A204.1 (cell line): Measurements from ENCODE around the gene TRPM5.

Experiments used
- FAIRE-seq: peaks from 2 replicates; lab custom pipeline; 2012; peaks lifted over from hg19 to GRCh38; lab: Jason Lieb, UNC

Gene TRPM5

DNA sequence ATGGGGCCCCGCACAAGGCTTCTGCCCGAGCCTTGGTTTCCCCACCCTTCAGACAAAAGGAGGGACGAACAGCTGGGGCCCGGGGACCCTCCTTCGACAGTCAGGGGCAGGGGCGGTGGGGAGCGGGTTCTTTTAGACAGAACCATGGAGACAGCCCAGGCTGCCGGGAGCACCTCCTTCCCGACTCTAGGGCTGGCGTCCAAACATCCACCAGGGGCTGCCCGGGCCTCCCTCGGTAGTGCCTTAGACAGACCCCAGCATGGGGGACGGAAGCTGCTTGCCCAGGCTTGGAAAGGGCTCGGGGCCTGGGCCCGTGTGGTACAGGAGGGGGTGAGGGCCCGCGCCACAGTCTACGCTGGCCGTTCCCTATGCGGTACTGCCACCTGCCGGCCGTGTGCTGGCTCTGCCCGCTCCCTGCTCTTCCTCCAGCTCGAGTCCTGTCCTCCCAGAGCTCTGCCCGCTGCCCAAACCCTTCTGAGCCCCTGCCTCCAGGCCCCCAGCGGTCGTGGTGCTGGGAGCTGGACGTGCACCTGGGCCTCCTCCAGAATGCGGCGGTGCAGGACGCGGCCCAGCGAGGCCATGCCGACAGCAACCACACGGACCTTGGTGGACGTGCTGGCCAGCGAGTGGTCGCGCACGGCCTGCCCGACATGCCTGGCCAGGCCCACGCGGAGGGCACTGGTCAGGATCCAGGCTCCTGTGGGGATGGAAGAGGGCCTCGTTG, 23.6 kb downstream of the TRPM5 start:
- FAIRE-seq = no peak

DNA sequence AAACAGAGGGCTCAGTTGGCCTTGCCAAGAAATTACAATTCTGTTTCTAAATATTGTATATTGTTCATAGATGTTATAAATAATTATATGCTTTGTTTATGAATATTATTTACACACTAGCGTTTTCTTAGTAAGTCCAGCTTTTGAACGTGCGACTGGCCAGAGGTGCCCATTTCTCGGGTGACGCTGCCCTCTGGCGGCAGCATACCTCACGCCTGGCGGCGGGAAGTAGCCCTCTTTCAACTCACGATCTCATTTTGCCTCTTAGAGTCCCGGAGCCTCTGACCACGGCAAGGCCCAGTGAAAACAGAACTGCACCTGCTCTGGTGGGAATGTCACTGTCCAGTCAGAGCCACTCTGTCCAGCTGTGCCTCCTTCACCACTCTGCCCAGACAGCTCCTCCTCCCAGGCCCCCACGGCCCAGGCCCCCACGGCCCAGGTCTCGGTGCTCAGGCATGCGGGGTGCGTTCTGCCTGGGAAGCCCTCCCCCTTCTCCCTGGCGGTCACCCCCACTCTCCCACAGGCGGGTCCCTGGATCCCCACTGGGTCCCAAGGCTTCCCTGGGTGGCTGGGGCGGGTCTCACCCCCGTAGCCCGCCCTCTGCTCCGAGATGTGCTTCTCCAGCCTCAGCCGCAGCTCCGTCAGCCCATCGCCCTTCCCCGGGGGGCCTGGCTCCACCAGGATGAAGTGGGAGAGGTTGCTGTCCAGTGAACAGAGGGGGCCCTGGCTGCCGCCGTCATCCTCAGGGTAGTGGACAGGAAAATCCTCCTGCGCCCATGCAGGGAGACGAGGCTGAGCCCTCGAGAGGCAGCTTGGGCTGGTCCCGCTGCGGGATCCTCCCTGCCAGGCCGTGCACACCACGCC, 24.4 kb downstream of the TRPM5 start:
- FAIRE-seq = peak; percentile 92

DNA sequence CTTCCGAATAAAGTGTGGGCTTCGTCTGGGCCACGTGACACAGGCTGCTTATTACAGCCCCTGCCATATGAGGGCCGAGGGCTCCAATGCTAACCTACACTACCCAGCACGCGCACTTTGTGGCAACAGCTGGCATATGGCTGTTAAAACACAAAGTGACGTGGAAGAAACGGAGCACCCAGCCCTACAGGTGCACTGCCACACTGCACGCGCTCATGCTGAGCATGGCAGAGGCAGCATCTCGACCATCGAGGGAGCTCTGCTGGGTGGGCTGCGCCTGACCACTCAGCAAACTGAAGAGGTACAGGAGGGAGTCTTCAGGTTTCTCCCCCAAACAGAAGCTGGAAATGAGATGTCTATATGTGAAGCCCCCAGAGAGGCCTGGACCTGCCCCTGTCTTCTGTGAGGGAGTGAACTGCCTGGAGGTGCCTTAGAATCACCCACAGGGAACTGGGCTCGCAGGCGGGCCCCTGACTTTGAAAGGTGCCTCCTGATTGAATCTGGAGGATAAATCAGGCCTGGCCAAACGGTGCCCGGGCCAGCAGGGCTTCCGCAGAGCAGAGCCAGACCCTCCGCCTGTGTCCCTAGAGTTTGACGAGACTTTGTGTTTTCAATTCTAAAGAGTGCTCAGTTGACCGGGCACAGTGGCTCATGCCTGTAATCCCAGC, 25.5 kb downstream of the TRPM5 start:
- no peak for FAIRE-seq

DNA sequence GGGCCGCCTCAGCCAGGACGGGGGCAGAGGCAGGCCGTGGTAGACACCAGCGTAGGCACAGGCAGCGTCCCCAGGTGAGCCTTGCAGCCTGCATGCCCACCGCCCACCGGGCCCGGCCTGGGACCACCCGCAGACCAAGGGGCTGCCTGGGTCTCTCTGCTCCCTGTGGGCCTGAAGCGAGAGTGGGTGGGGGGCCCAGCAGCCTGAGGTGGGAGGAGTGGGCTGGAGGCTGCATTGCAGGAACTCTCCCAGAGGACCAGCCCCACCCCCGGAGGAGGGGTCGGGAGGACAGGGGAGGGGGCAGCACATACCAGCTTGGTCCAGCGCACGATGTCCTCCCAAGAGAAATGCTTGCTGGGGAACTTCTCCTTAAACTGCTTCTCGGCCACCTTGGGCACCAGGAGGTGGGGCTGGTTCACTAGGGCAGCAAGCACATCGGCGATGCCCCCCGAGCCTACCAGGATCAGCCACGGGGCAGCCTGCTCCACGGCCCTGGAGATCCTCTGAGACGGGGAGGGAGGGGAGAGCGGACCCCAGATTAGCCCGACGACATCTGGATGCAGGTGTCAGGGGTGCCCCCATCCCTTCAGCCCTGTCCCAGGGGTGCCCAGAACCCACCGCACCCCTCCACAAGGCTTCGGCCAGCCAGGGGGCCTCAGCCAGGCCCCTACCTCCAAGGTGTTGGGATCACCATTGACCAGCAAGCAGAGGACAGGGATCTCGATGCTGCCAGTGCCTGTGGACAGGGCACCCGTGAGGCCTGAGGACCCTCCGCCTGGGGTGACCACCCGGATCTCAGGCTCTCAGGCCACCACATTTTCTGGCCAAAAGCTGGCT, 26.2 kb downstream of the TRPM5 start:
- no peak for FAIRE-seq

- FAIRE-seq = no peak
Observed at GRCh38 chr11:2416765-2417164, 27.5 kb downstream of the TRPM5 start.

DNA sequence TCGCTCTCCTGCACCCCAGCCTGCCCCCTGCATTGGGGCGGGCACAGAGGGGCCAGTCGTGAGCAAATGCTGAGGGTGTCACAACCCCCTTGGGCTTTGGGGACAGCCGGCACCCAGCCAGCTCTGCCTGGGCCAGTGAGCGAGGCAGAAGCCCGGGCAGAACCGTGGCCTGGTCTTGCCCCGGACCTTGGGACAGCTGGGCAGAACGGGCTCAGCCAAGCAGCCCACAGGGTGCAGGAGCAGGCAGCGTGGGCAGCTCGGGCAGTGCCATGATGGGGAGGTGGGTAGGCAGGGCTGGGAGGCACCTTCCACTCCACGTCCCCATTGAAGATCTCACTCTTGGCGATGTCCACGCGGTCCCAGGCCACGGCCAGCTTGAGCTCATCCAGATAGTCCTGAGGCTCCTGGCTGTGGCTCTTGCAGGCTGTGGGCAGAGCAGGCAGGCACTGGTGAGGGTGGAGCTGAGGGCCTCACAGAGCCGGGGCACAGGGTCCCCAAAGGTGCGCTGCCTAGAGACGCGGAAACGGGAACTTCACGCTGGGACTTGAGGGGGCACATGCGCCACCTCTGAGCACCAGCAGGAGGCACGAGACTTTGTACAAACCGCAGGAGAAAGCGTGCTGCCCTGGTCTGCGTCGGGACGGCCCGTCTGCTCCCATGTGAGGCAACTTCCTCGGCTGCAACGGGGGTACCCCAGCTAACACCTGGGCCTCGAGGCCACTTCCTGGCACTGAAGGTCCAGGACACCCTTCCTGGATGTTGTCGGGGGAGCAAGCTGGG, 28.5 kb downstream of the TRPM5 start:
- no peak for FAIRE-seq

GRCh38 chr11:2415171-2415570, 29.1 kb downstream of the TRPM5 start:
- FAIRE-seq = no peak

- FAIRE-seq = no peak
Observed at GRCh38 chr11:2414616-2415015, 29.7 kb downstream of the TRPM5 start.

DNA sequence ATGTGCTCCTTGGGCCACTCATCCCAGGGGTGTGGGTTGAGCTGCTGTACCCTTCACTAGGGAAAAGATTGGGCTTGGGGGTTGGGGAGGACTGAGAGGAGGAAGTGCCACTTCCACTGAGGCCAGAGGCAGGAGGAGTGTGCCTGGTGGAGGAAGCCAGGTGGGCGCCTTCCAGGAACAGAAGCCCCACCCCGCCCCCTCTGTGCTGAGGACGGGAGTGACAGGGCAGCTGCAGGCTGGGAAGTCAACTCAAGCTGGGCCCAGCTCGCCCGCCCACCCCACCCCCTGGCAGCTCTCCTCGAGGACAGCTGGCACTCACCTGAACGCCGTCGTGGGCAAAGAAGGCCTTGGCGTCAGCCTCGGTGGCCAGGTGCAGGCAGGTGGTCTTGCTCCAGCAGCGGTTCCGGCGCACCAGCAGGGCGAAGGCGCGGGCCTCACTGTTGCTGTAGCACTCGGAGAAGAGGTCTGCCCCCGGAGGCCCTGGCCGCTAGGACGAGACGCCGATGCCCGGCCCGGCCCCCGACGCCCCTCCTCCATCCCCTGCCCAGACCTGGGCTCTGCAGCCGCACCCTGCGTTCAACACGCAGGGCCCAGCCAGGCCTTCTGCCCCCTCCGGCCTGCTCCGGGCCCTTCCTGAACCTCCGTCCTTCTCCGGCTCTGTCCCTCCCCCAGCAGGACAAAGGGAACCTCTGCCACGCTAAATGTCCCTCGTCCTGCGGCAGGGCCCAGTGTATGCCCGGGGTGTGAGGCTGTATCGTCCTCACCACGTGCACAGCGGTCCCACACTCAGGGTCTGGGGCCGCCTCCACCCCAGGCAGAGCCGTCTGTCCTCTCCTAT, 30.4 kb downstream of the TRPM5 start:
- FAIRE-seq = no peak

- no peak for FAIRE-seq
Observed at GRCh38 chr11:2412323-2412722, 32.0 kb downstream of the TRPM5 start.

DNA sequence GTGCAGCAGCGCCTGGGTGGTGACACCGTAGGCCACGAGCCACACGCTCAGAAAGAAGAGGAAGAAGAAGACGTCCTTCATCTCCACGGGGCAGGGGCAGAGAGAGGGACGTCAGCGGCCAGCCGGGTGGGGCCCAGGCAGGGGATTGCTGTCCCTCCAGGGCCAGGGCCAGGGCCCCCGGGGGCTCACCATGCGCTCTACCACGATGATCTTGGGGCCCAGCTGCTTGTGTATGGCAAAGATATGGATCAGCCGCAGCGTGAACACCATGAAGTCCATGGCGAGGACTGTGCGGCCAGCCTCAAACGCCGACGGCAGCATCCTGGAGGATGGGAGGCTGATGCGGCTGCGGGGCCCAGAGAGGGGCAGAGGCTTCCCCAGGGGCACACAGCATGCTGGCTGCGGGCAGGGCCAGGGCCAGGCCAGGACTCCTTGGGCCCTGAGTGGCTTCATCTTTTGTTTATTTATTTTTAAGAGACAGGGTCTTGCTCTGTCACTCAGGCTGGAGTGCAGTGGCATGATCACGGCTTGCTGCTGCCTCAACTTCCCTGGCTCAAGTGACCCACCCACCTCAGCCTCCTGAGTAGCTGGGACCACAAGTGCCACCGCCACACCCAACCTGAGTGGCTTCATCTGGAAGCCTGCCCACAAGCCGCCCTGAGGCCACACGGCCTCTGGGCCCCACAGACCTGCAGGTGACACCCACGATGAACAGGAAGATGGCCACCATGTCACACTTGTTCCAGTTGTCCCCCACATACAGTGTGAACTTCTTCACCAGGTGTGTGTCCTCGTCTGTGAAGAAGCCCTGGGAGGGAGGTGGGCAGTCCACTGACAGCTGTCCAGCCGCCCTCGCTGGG, 32.6 kb downstream of the TRPM5 start:
- FAIRE-seq = no peak

DNA sequence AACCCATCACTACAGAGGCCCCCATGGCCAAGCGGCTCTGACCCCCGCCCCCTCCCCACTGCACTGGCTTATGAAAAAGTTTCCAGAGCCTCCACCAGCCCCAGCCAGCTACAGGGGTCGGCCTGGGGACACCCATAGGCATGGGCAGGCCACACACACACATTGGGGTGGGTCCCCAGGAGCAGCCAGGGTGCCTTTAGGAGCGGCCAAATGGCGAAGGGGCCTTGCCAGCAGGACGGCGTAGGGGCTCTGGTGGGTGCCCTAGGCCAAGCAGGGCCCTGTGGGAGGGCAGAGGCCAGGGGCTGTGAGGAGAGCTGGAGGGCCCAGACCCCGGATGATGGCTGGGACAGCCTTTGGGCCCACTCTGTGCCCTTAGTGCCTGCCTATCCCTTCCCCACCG, 33.7 kb downstream of the TRPM5 start:
- no peak for FAIRE-seq

- FAIRE-seq = no peak
Observed at GRCh38 chr11:2409611-2410468, 34.5 kb downstream of the TRPM5 start.

- no peak for FAIRE-seq
Observed at GRCh38 chr11:2409126-2409525, 35.2 kb downstream of the TRPM5 start.

GRCh38 chr11:2408671-2409070, 35.6 kb downstream of the TRPM5 start:
- no peak for FAIRE-seq

DNA sequence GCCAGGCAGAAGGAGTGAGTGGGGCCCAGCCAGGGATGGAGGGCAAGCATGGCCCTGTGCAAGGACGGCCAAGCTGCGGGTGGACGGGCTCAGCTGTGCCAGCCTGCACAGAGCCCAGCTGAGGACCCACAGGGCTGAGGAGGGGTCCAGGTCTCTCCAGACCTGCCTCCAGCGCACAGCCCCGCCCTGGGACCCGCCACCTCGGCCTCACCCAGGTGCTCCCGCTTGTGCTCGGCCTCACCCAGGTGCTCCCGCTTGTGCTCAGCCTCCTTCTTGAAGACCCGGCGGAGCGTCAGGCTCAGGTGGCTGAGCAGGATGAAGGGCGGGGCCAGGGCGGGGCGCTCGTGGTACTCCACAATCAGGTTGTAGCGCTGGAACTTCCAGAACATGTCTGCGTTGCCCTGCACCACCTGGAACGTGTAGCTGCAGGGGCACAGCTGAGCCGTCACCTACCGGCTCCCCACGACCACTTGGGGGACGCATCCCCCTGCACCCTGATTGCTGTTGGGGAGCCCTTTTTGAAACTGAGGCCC, 37.4 kb downstream of the TRPM5 start:
- FAIRE-seq = no peak

DNA sequence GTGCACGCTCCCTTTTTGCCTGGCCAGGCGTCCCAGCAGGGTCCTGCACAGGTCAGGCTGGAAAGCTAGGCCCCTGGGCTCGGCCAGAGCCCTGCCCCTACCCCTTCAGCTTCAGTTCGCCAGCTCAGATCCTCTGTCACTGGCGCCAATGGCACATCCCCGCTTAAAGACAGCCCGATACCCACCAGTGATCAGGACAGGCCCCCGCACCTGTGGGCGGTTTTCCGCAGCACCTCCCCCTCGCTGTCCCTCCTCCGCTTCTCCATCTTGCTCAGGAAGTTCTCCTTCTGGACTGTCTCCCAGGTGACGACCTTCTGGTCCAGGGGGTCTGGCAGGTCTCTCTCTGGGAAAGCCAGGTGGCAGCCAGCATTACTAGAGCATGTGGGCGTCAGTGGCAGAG, 37.9 kb downstream of the TRPM5 start:
- no peak for FAIRE-seq

GRCh38 chr11:2404735-2405196, 39.5 kb downstream of the TRPM5 start:
- no peak for FAIRE-seq
